Astrocyte of the spinal cord (primary cell): Measurements from ENCODE around the gene ORC1.
A peak's percentile ranks its signal among the peaks of the same experiment; 100 is the strongest.

Source experiments
- DNase-seq: peaks from one replicate; pipeline ENCODE4 v3.0.0; 2011; ENCODE audit warnings: low read depth, low spot score
- H3K4me3 ChIP-seq: 2 replicates; pipeline ENCODE4 v1.5.1; 2011; ENCODE audit warnings: low read depth, mild to moderate bottlenecking, low read length, moderate library complexity
- CTCF ChIP-seq: IDR thresholded peaks from 2 replicates; pipeline ENCODE4 v1.5.1; 2012; ENCODE audit warnings: low read depth, mild to moderate bottlenecking, low read length, inconsistent platforms
- in situ Hi-C: cut with HindIII; loops from 2 replicates; pipeline ENCODE4 v1.10.0; 2017; ENCODE audit warnings: low sequenced_read_pairs

Gene ORC1

GRCh38 chr1:52420713-52421112 is 16.5 kb upstream of the ORC1 start:
- no peak overlapping the region for H3K4me3 ChIP-seq
- TF ChIP-seq CTCF, result no peak
- in situ Hi-C loops, result no loop called here
- DNase-seq, result no peak

- no peak overlapping the region for H3K4me3 ChIP-seq
- no peak for TF ChIP-seq CTCF
- in situ Hi-C loops, result no loop called here
- no peak for DNase-seq
These were observed 12.6 kb upstream of the ORC1 start for GRCh38 chr1:52416811-52417210.

GRCh38 chr1:52414942-52415341 is 10.7 kb upstream of the ORC1 start:
- H3K4me3 ChIP-seq, result no peak overlapping the region
- DNase-seq, result no peak
- in situ Hi-C loops, result no loop called here
- no peak for TF ChIP-seq CTCF

- H3K4me3 ChIP-seq, result no peak overlapping the region
- in situ Hi-C loops, result no loop called here
- DNase-seq, result no peak
- TF ChIP-seq CTCF, result no peak
These were observed 9.3 kb upstream of the ORC1 start for GRCh38 chr1:52413410-52413989.

GRCh38 chr1:52404975-52405338 is 734 bp upstream of the ORC1 start:
- peak overlapping the region; percentile 72 for H3K4me3 ChIP-seq
- in situ Hi-C loops, result no loop called here
- no peak for TF ChIP-seq CTCF
- DNase-seq, result no peak

- H3K4me3 ChIP-seq, result peak overlapping the region; percentile 72
- in situ Hi-C loops, result no loop called here
- TF ChIP-seq CTCF, result no peak
- peak; percentile 76 for DNase-seq
These were observed 582 bp downstream of the ORC1 start for GRCh38 chr1:52403566-52404115.
